IPS-18a (cell line): ENCODE measurements around the gene C1orf185.
"Not testable (repeated sequence)": the region's sequence is repeated elsewhere in the genome, so short reads cannot be mapped to it uniquely, and the experiment has no call there.

Source experiments
- H3K27ac ChIP-seq: one replicate; pipeline ENCODE4 v1.5.1; 2013; ENCODE audit warnings: low read length
- H3K27me3 ChIP-seq: one replicate; pipeline ENCODE4 v1.6.1; 2013; ENCODE audit warnings: mild to moderate bottlenecking, low read length; ENCODE audit not compliant: control insufficient read depth, insufficient read depth
- H3K36me3 ChIP-seq: one replicate; pipeline ENCODE4 v1.6.1; 2013; ENCODE audit warnings: low read depth, low read length; ENCODE audit not compliant: control insufficient read depth
- H3K4me1 ChIP-seq: one replicate; pipeline ENCODE4 v1.6.1; 2013; ENCODE audit warnings: low read depth, low read length; ENCODE audit not compliant: control insufficient read depth
- H3K4me3 ChIP-seq: one replicate; pipeline ENCODE4 v1.5.1; 2013; ENCODE audit warnings: low read length
- H3K9ac ChIP-seq: one replicate; pipeline ENCODE4 v1.6.1; 2013; ENCODE audit warnings: mild to moderate bottlenecking, low read length, moderate library complexity
- H3K9me3 ChIP-seq: one replicate; pipeline ENCODE4 v1.6.1; 2013; ENCODE audit warnings: low read depth, low read length; ENCODE audit not compliant: control insufficient read depth

The C1orf185 gene

GRCh38 chr1:51088474-51088873 lies 13.6 kb upstream of the C1orf185 start:
- Histone ChIP-seq H3K27me3 (no peaks in the 10 kb centered on the region), H3K36me3 (no peaks in the 10 kb centered on the region), H3K9me3 (no peaks in the 10 kb centered on the region), H3K9ac (no peak overlapping the region), H3K27ac (no peak overlapping the region), H3K4me1 (no peaks in the 10 kb centered on the region), H3K4me3 (no peak overlapping the region)

- Histone ChIP-seq H3K4me3 (no peak overlapping the region), H3K9me3 (no peaks in the 10 kb centered on the region), H3K27ac (no peak overlapping the region)
Observed at GRCh38 chr1:51093581-51093980, 8.4 kb upstream of the C1orf185 start.

GRCh38 chr1:51097171-51097570 lies 4.9 kb upstream of the C1orf185 start:
- H3K4me3 ChIP-seq: no peak overlapping the region
- H3K36me3 ChIP-seq: no peaks in the 10 kb centered on the region
- no peaks in the 10 kb centered on the region for H3K9me3 ChIP-seq
- H3K9ac ChIP-seq: no peak overlapping the region
- no peak overlapping the region for H3K27ac ChIP-seq
- no peaks in the 10 kb centered on the region for H3K4me1 ChIP-seq
- no peaks in the 10 kb centered on the region for H3K27me3 ChIP-seq

More at GRCh38 chr1:51093581-51093980, 8.4 kb upstream of the C1orf185 start:
- no peaks in the 10 kb centered on the region for H3K4me1 ChIP-seq
- H3K9ac ChIP-seq: no peak overlapping the region
- H3K36me3 ChIP-seq: no peaks in the 10 kb centered on the region
- H3K27me3 ChIP-seq: no peaks in the 10 kb centered on the region

GRCh38 chr1:51100264-51100880 lies 1.7 kb upstream of the C1orf185 start:
- Histone ChIP-seq H3K36me3 (no peaks in the 10 kb centered on the region), H3K4me3 (no peak overlapping the region), H3K27me3 (no peaks in the 10 kb centered on the region), H3K4me1 (no peaks in the 10 kb centered on the region), H3K9me3 (no peaks in the 10 kb centered on the region), H3K27ac (no peak overlapping the region), H3K9ac (no peak overlapping the region)

- Histone ChIP-seq H3K36me3 (no peaks in the 10 kb centered on the region), H3K27me3 (no peaks in the 10 kb centered on the region), H3K27ac (no peak overlapping the region), H3K9me3 (no peaks in the 10 kb centered on the region), H3K9ac (no peak overlapping the region), H3K4me3 (no peak overlapping the region), H3K4me1 (no peaks in the 10 kb centered on the region)
Observed at GRCh38 chr1:51114137-51114536, 12.1 kb downstream of the C1orf185 start.

- Histone ChIP-seq H3K9me3 (no peaks in the 10 kb centered on the region), H3K36me3 (no peaks in the 10 kb centered on the region), H3K4me3 (no peak overlapping the region), H3K27ac (no peak overlapping the region), H3K27me3 (no peaks in the 10 kb centered on the region), H3K9ac (no peak overlapping the region), H3K4me1 (no peaks in the 10 kb centered on the region)
Observed at GRCh38 chr1:51115714-51116404, 13.8 kb downstream of the C1orf185 start.

- no peaks in the 10 kb centered on the region for H3K36me3 ChIP-seq
- H3K9me3 ChIP-seq: no peaks in the 10 kb centered on the region
- H3K4me1 ChIP-seq: no peaks in the 10 kb centered on the region
- H3K9ac ChIP-seq: no peak overlapping the region
- no peak overlapping the region for H3K27ac ChIP-seq
- no peak overlapping the region for H3K4me3 ChIP-seq
- no peaks in the 10 kb centered on the region for H3K27me3 ChIP-seq
Observed at GRCh38 chr1:51119331-51119730, 17.3 kb downstream of the C1orf185 start.

GRCh38 chr1:51120629-51121028 lies 18.6 kb downstream of the C1orf185 start:
- no peaks in the 10 kb centered on the region for H3K27me3 ChIP-seq
- no peaks in the 10 kb centered on the region for H3K4me1 ChIP-seq
- H3K4me3 ChIP-seq: no peak overlapping the region

GRCh38 chr1:51127152-51127551 lies 25.1 kb downstream of the C1orf185 start:
- not testable (repeated sequence) for H3K36me3 ChIP-seq

More at GRCh38 chr1:51120629-51121028, 18.6 kb downstream of the C1orf185 start:
- H3K9me3 ChIP-seq: no peaks in the 10 kb centered on the region
- H3K36me3 ChIP-seq: no peaks in the 10 kb centered on the region
- no peak overlapping the region for H3K9ac ChIP-seq
- H3K27ac ChIP-seq: no peak overlapping the region

GRCh38 chr1:51131185-51131584 lies 29.2 kb downstream of the C1orf185 start:
- no peaks in the 10 kb centered on the region for H3K27me3 ChIP-seq
- no peaks in the 10 kb centered on the region for H3K4me1 ChIP-seq
- no peak overlapping the region for H3K9ac ChIP-seq
- H3K9me3 ChIP-seq: no peaks in the 10 kb centered on the region
- no peak overlapping the region for H3K4me3 ChIP-seq
- H3K36me3 ChIP-seq: no peaks in the 10 kb centered on the region
- no peak overlapping the region for H3K27ac ChIP-seq

More at GRCh38 chr1:51127152-51127551, 25.1 kb downstream of the C1orf185 start:
- not testable (repeated sequence) for H3K4me1 ChIP-seq, H3K4me3 ChIP-seq, H3K27me3 ChIP-seq, H3K9me3 ChIP-seq, H3K27ac ChIP-seq, H3K9ac ChIP-seq

- Histone ChIP-seq H3K27ac (no peak overlapping the region), H3K9me3 (no peaks in the 10 kb centered on the region), H3K27me3 (no peaks in the 10 kb centered on the region), H3K4me3 (no peak overlapping the region), H3K9ac (no peak overlapping the region), H3K4me1 (no peaks in the 10 kb centered on the region), H3K36me3 (no peaks in the 10 kb centered on the region)
Observed at GRCh38 chr1:51133045-51133444, 31.0 kb downstream of the C1orf185 start.

- H3K27me3 ChIP-seq, H3K4me3 ChIP-seq, H3K36me3 ChIP-seq, H3K27ac ChIP-seq, H3K9ac ChIP-seq, H3K4me1 ChIP-seq, H3K9me3 ChIP-seq: not testable (repeated sequence)
Observed at GRCh38 chr1:51137696-51138095, 35.7 kb downstream of the C1orf185 start.
